ENCODE results near the gene CEMIP.
"Not testable (repeated sequence)": the region's sequence is repeated elsewhere in the genome, so short reads cannot be mapped to it uniquely, and the experiment has no call there.

The CEMIP gene

GRCh38 chr15:80958818-80959495, 179.8 kb downstream of the CEMIP start:
- no peak for DNase-seq

- DNase-seq, result not testable (repeated sequence)
These were observed 186.3 kb downstream of the CEMIP start for GRCh38 chr15:80965454-80965853.

GRCh38 chr15:80966431-80967197, 187.4 kb downstream of the CEMIP start:
- no peak for DNase-seq

- no peak for DNase-seq
These were observed 188.3 kb downstream of the CEMIP start for GRCh38 chr15:80967451-80967850.

GRCh38 chr15:80967991-80968510, 188.9 kb downstream of the CEMIP start:
- no peak for DNase-seq

- DNase-seq, result no peak
These were observed 190.1 kb downstream of the CEMIP start for GRCh38 chr15:80969316-80969715.

- peak; percentile 14 to 36 (median 32) for DNase-seq
These were observed 191.0 kb downstream of the CEMIP start for GRCh38 chr15:80970018-80970657.

- DNase-seq, result no peak
These were observed 191.5 kb downstream of the CEMIP start for GRCh38 chr15:80970658-80971057.

- DNase-seq, result no peak
These were observed 192.0 kb downstream of the CEMIP start for GRCh38 chr15:80971143-80971542.

- no peak for DNase-seq
These were observed 193.1 kb downstream of the CEMIP start for GRCh38 chr15:80972276-80972675.

GRCh38 chr15:80974914-80975313, 195.7 kb downstream of the CEMIP start:
- DNase-seq, result no peak

GRCh38 chr15:80976851-80977250, 197.7 kb downstream of the CEMIP start:
- DNase-seq, result no peak

- no peak for DNase-seq
These were observed 198.5 kb downstream of the CEMIP start for GRCh38 chr15:80977627-80978036.

GRCh38 chr15:80978685-80979329, 199.6 kb downstream of the CEMIP start:
- no peak for DNase-seq

GRCh38 chr15:80979538-80980200, 200.5 kb downstream of the CEMIP start:
- DNase-seq, result no peak

GRCh38 chr15:80982205-80982604, 203.0 kb downstream of the CEMIP start:
- DNase-seq, result no peak

GRCh38 chr15:80982839-80983238, 203.7 kb downstream of the CEMIP start:
- DNase-seq, result no peak

GRCh38 chr15:80984856-80985255, 205.7 kb downstream of the CEMIP start:
- no peak for DNase-seq

- DNase-seq, result no peak
These were observed 206.8 kb downstream of the CEMIP start for GRCh38 chr15:80985981-80986380.

- no peak for DNase-seq
These were observed 207.3 kb downstream of the CEMIP start for GRCh38 chr15:80986487-80986886.

GRCh38 chr15:80988148-80988796, 209.1 kb downstream of the CEMIP start:
- DNase-seq, result no peak

- DNase-seq, result no peak
These were observed 209.9 kb downstream of the CEMIP start for GRCh38 chr15:80989081-80989517.

All from activated CD4-positive, CD25-positive, alpha-beta regulatory T cell (primary cell).